ENCODE data around the gene NLRP4.

DNA sequence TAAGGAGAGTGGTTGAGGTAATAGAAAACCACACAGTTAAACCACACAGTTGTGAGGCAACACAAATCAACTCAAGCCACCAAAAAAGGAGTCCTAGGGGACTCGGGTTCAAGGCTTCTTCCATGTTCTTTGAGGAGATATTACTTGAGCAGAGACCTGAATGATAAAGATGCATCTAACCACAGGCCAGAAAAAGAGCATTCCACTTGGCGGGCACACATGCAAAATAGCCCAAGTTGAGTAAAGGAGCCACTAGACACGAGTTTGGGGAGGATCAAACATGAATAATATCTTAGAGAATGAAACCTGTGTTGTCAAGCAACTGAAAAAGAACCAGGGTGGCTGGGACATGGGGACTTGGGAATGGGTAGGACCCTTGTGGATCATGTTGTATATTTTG, 30.2 kb downstream of the NLRP4 start:
- TF ChIP-seq POLR2A (IDR thresholded peaks at IDR 0.05) (no peak), CTCF (IDR thresholded peaks at IDR 0.05) (no peak)

All from tibial nerve (tissue), 3 donors.